H1 (cell line): ENCODE measurements around the gene UNC5B. TPM values are rescaled to one million over a fixed set of nuclear protein-coding genes. Genes with fewer than 3 reads are reported as not detected.

Source experiments
- CTCF ChIA-PET: fragments of 300-600 bp; sonication (Branson Sonifier 250); formaldehyde crosslinking; loops from one replicate; lab custom pipeline; 2021; ENCODE audit not compliant: partially characterized antibody; lab: Charles Lee
- POLR2A ChIA-PET: fragments of 300-600 bp; sonication (Branson Sonifier 250); formaldehyde crosslinking; loops from one replicate; lab custom pipeline; 2021; ENCODE audit warnings: inconsistent platforms; ENCODE audit not compliant: partially characterized antibody; lab: Charles Lee
- DNase-seq, 2 experiments: peaks; one replicate each; pipeline versions ENCODE4 v3.0.0 to v3.0.0-alpha.2; 2010 to 2022; ENCODE audit warnings: low spot score in 2 of 2, low read depth in 1 of 2, mixed read lengths in 1 of 2
- FAIRE-seq: peaks from 2 replicates; lab custom pipeline; 2011; peaks lifted over from hg19 to GRCh38; lab: Jason Lieb, UNC
- H2AFZ ChIP-seq: 2 replicates; pipeline ENCODE4 v1.8.1; 2012; ENCODE audit warnings: low read length, inconsistent platforms
- H2AK5ac ChIP-seq: 2 replicates; pipeline ENCODE4 v1.6.1; 2013; ENCODE audit warnings: low read depth, low read length
- H2BK120ac ChIP-seq: replicated peaks from 2 replicates; pipeline ENCODE3; 2013; ENCODE audit warnings: low read depth, low read length, inconsistent platforms
- H2BK12ac ChIP-seq: 2 replicates; pipeline ENCODE4 v1.6.1; 2013; ENCODE audit warnings: low read depth, low read length
- H2BK15ac ChIP-seq: 2 replicates; pipeline ENCODE4 v1.6.1; 2013; ENCODE audit warnings: low read length
- H2BK20ac ChIP-seq: 2 replicates; pipeline ENCODE4 v1.6.1; 2013; ENCODE audit warnings: low read length
- H2BK5ac ChIP-seq: 2 replicates; pipeline ENCODE4 v1.6.1; 2013; ENCODE audit warnings: low read depth, low read length
- H3K14ac ChIP-seq: 2 replicates; pipeline ENCODE4 v1.6.1; 2013; ENCODE audit warnings: inconsistent platforms; ENCODE audit not compliant: insufficient read length
- H3K18ac ChIP-seq: 2 replicates; pipeline ENCODE4 v1.6.1; 2013; ENCODE audit warnings: low read length; ENCODE audit errors: extremely low read depth
- H3K23ac ChIP-seq: 2 replicates; pipeline ENCODE4 v1.6.1; 2013; ENCODE audit warnings: inconsistent platforms; ENCODE audit not compliant: insufficient read length
- H3K23me2 ChIP-seq: 2 replicates; pipeline ENCODE4 v1.6.1; 2013; ENCODE audit warnings: low read depth, low read length
- H3K27ac ChIP-seq: 2 replicates; pipeline ENCODE4 v1.6.1; 2011; ENCODE audit warnings: low read depth, low read length, inconsistent platforms
- H3K27me3 ChIP-seq, 4 experiments: replicated peaks in 1 of 4; 1 replicate in 1 of 4; 2 replicates in 3 of 4; pipeline versions ENCODE4 v1.6.1 to v1.8.1; 2011 to 2013; ENCODE audit warnings: low read length in 3 of 4, mild to moderate bottlenecking in 3 of 4, inconsistent platforms in 2 of 4, mixed read lengths in 2 of 4, moderate library complexity in 1 of 4; ENCODE audit not compliant: control insufficient read depth in 3 of 4, insufficient read depth in 3 of 4; ENCODE audit errors: extremely low read depth in 1 of 4
- H3K36me3 ChIP-seq, 4 experiments: 2 replicates each; pipeline versions ENCODE4 v1.6.1 to v1.8.1; 2011 to 2013; ENCODE audit warnings: mild to moderate bottlenecking in 4 of 4, low read length in 3 of 4, moderate library complexity in 2 of 4, control low read depth in 1 of 4, inconsistent platforms in 1 of 4; ENCODE audit not compliant: insufficient read depth in 4 of 4, control insufficient read depth in 2 of 4
- H3K4ac ChIP-seq: replicated peaks from 2 replicates; pipeline ENCODE3; 2013; ENCODE audit warnings: low read length, low read depth, mixed read lengths, inconsistent platforms; ENCODE audit not compliant: insufficient read length
- H3K4me1 ChIP-seq, 4 experiments: replicated peaks in 1 of 4; 1 replicate in 1 of 4; 2 replicates in 3 of 4; pipeline versions ENCODE4 v1.6.1 to v1.8.1; 2011 to 2013; ENCODE audit warnings: low read length in 3 of 4, inconsistent platforms in 2 of 4, mixed read lengths in 1 of 4; ENCODE audit not compliant: insufficient read depth in 4 of 4, control insufficient read depth in 3 of 4
- H3K4me2 ChIP-seq, 2 experiments: 2 replicates each; pipeline versions ENCODE4 v1.6.1 to v1.8.1; 2011 to 2013; ENCODE audit warnings: low read depth in 2 of 2, low read length in 2 of 2, control low read depth in 1 of 2, inconsistent platforms in 1 of 2, mild to moderate bottlenecking in 1 of 2; ENCODE audit not compliant: insufficient read depth in 1 of 2
- H3K4me3 ChIP-seq, 4 experiments: fragments of 200-600, 300-600 bp in 1 of 4; sonication (generic), shearing (Covaris generic), sonication (Bioruptor Twin) in 1 of 4; 2 replicates each; pipeline versions ENCODE4 v1.5.1 to v1.8.1; 2011 to 2016; ENCODE audit warnings: low read length in 4 of 4, low read depth in 3 of 4, control low read depth in 2 of 4, inconsistent platforms in 2 of 4, mild to moderate bottlenecking in 2 of 4, mixed read lengths in 1 of 4, moderate library complexity in 1 of 4; ENCODE audit not compliant: insufficient read depth in 2 of 4; ENCODE audit errors: extremely low read depth in 1 of 4
- H3K56ac ChIP-seq: replicated peaks from 2 replicates; pipeline ENCODE3; 2013; ENCODE audit warnings: low read depth, mild to moderate bottlenecking, mixed read lengths, low read length, inconsistent platforms; ENCODE audit not compliant: insufficient read length
- H3K79me1 ChIP-seq: 2 replicates; pipeline ENCODE4 v1.6.1; 2013; ENCODE audit warnings: low read depth, low read length, control low read depth
- H3K79me2 ChIP-seq, 2 experiments: 2 replicates each; pipeline versions ENCODE4 v1.6.1 to v1.8.1; 2012 to 2013; ENCODE audit warnings: low read length in 2 of 2, mild to moderate bottlenecking in 2 of 2, inconsistent platforms in 1 of 2; ENCODE audit not compliant: insufficient read depth in 2 of 2, control insufficient read depth in 1 of 2
- H3K9ac ChIP-seq, 4 experiments: replicated peaks in 1 of 4; 1 replicate in 1 of 4; 2 replicates in 3 of 4; pipeline versions ENCODE4 v1.6.1 to v1.8.1; 2011 to 2013; ENCODE audit warnings: low read depth in 3 of 4, low read length in 3 of 4, control low read depth in 2 of 4, mild to moderate bottlenecking in 2 of 4, moderate library complexity in 2 of 4, inconsistent platforms in 1 of 4; ENCODE audit errors: extremely low read depth in 1 of 4
- H3K9me3 ChIP-seq, 2 experiments: 2 replicates each; pipeline versions ENCODE4 v1.6.1 to v1.8.1; 2012 to 2013; ENCODE audit warnings: mild to moderate bottlenecking in 2 of 2, moderate library complexity in 2 of 2, control low read depth in 1 of 2, inconsistent platforms in 1 of 2, low read depth in 1 of 2, low read length in 1 of 2, mixed read lengths in 1 of 2; ENCODE audit not compliant: insufficient read depth in 2 of 2
- H4K20me1 ChIP-seq, 2 experiments: replicated peaks in 1 of 2; 2 replicates each; pipeline versions ENCODE3 to v1.8.1; 2011 to 2013; ENCODE audit warnings: inconsistent platforms in 2 of 2, low read length in 2 of 2, mild to moderate bottlenecking in 1 of 2; ENCODE audit not compliant: insufficient read depth in 2 of 2, control insufficient read depth in 1 of 2
- H4K5ac ChIP-seq: 2 replicates; pipeline ENCODE4 v1.6.1; 2013; ENCODE audit warnings: low read length, low read depth, mixed read lengths, inconsistent platforms; ENCODE audit not compliant: insufficient read length
- H4K8ac ChIP-seq: 2 replicates; pipeline ENCODE4 v1.8.0; 2013; ENCODE audit warnings: mild to moderate bottlenecking, moderate library complexity, low read length, inconsistent platforms; ENCODE audit not compliant: insufficient read depth; ENCODE audit errors: extremely low read depth
- H4K91ac ChIP-seq: replicated peaks from 2 replicates; pipeline ENCODE3; 2013; ENCODE audit warnings: low read length, mixed read lengths, inconsistent platforms; ENCODE audit not compliant: insufficient read length
- EZH2 ChIP-seq: fragments of 200-600 bp; sonication (generic); IDR thresholded peaks from 2 replicates; pipeline ENCODE4 v1.7.1; 2012; ENCODE audit warnings: low read depth, mild to moderate bottlenecking, moderate library complexity, low read length, inconsistent platforms; ENCODE audit not compliant: severe bottlenecking
- JUND ChIP-seq: IDR thresholded peaks from 2 replicates; pipeline ENCODE4 v1.6.1; 2011; ENCODE audit warnings: mild to moderate bottlenecking, improper control_type of control experiment, low read length
- SIRT6 ChIP-seq: IDR thresholded peaks from one replicate; pipeline ENCODE4 v1.7.1; 2012; ENCODE audit warnings: low read length, inconsistent platforms
- SP1 ChIP-seq: IDR thresholded peaks from 2 replicates; pipeline ENCODE4 v1.6.1; 2011; ENCODE audit warnings: low read depth, low read length
- TEAD4 ChIP-seq: IDR thresholded peaks from 2 replicates; pipeline ENCODE4 v1.6.1; 2012; ENCODE audit warnings: low read depth, low read length, inconsistent platforms, mixed read lengths
- WGBS, 2 experiments: shearing (Covaris generic) in 1 of 2; methylation state at CpG; one replicate each; pipeline versions ENCODE4 v1.1.6 to v1.1.7; 2013 to 2015; ENCODE audit warnings: low lambda C conversion rate in 2 of 2, mixed read lengths in 2 of 2, inconsistent platforms in 1 of 2, low coverage in 1 of 2, missing lambda C conversion rate in 1 of 2; ENCODE audit not compliant: insufficient replicate concordance in 2 of 2, insufficient coverage in 1 of 2, insufficient read length in 1 of 2; ENCODE audit errors: extremely low coverage in 1 of 2, missing lambda C conversion rate in 1 of 2; 5-methylcytosine and 5-hydroxymethylcytosine counted together
- polyA plus RNA-seq, 7 experiments: library from polyadenylated mRNA; depleted of rRNA in 3 of 7; stranded (reverse) in 5 of 7; unstranded in 2 of 7; fragments of >200 nt in 5 of 7; fragments of 200-250 nt in 2 of 7; gene quantifications; 1 replicate in 5 of 7; 2 replicates in 1 of 7; 4 replicates in 1 of 7; pipeline versions ENCODE4 v1.2.1 to v1.2.3, GENCODE V29; 2011 to 2013; ENCODE audit warnings: missing spikeins in 2 of 7, mixed read lengths in 2 of 7
- total RNA-seq: library from RNA; stranded (reverse); fragmentation: NEBNext Ultra II Directional; extraction: Animal tissue kit (Norgen Biotek cat#: 25700); gene quantifications from 2 replicates; pipeline ENCODE4 v1.2.1, GENCODE V29; 2021
- TF ChIP-seq, protein P1 (sequence below): IDR thresholded peaks from 2 replicates; pipeline ENCODE4 v1.6.1; 2011; ENCODE audit warnings: low read depth, mild to moderate bottlenecking, low read length; ENCODE audit not compliant: insufficient read depth

The UNC5B gene
- total and polyA plus RNA-seq, 2 of the 8 experiments (the other 6 are each of a cell fraction or from before 2014, with no cell fraction given): 27.9 to 31.8 TPM

DNA sequence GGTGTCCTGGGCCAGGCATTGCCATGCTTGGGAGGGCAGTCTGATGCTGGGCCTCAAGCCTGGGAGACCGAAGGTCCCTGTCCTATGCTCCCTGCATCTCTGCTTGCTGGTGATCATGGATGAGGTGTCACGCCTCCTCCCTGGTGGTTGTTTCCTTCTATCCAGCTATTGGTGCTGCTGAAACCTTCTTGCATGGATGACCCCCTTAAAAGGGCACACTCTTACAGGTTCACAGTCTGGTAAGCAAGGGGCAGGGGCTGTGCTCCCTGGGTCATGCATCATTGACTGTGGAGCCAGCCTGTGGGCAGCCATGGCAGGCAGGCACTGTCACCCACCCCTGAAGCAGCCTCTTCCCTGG lies 69.9 kb downstream of the UNC5B start:
- no peak overlapping the region for H2BK20ac ChIP-seq
- TF ChIP-seq, protein P1, sequence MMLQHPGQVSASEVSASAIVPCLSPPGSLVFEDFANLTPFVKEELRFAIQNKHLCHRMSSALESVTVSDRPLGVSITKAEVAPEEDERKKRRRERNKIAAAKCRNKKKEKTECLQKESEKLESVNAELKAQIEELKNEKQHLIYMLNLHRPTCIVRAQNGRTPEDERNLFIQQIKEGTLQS: no peak
- TF ChIP-seq TEAD4: no peak
- TF ChIP-seq SP1: no peak
- no peak for TF ChIP-seq EZH2
- TF ChIP-seq SIRT6: no peak
- TF ChIP-seq JUND: no peak
- no peak overlapping the region for H4K8ac ChIP-seq
- H4K5ac ChIP-seq: no peak overlapping the region
- H3K9ac ChIP-seq: no peak overlapping the region
- H3K79me2 ChIP-seq: peaks cover 0 to 4% of the 10 kb centered on the region in 2 experiments; a peak in 1 of 4 replicates
- no peak overlapping the region for H3K18ac ChIP-seq
- no peak overlapping the region for H2BK12ac ChIP-seq
- H2BK120ac ChIP-seq: no peak overlapping the region
- no peak overlapping the region for H3K4ac ChIP-seq
- H3K23ac ChIP-seq: no peak overlapping the region
- no peak for DNase-seq
- ChIA-PET POLR2A (no interaction called here), CTCF (interaction anchor here (1.1 to 11.2 kb wide), 3 partner anchors 11 to 32 kb away, joined by 3 to 175 read pairs (median 5); no protein-coding TSS in a partner anchor)
- no peak overlapping the region for H3K27ac ChIP-seq
- no peak overlapping the region for H4K91ac ChIP-seq
- no peaks in the 10 kb centered on the region for H3K9me3 ChIP-seq
- 100% methylated on average over 2 of the region's 2 CpGs; no CpG with 5 or more reads in 1 of the 2 experiments for WGBS, 2 experiments
- no peaks in the 10 kb centered on the region for H3K23me2 ChIP-seq
- H2BK5ac ChIP-seq: no peak overlapping the region; the same call in 1 of the 2 replicates
- H3K79me1 ChIP-seq: peaks cover 5% of the 10 kb centered on the region; the same call in 1 of the 2 replicates
- H3K4me1 ChIP-seq: peaks cover 0 to 21% (median 16%) of the 10 kb centered on the region in 4 experiments; a peak in 6 of 7 replicates
- no peak overlapping the region for H3K4me2 ChIP-seq
- peaks cover 2 to 8% of the 10 kb centered on the region in 2 experiments for H4K20me1 ChIP-seq
- H2AFZ ChIP-seq: no peak overlapping the region
- no peak overlapping the region for H3K56ac ChIP-seq
- FAIRE-seq: no peak
- H3K4me3 ChIP-seq: no peak overlapping the region
- no peak overlapping the region for H2AK5ac ChIP-seq
- no peaks in the 10 kb centered on the region for H3K27me3 ChIP-seq
- H3K14ac ChIP-seq: no peak overlapping the region
- H2BK15ac ChIP-seq: no peak overlapping the region
- peaks cover 3 to 16% (median 8%) of the 10 kb centered on the region in 4 experiments; a peak in 4 of 8 replicates for H3K36me3 ChIP-seq
